Glomerular endothelial cell (primary cell): ENCODE results near the gene ATP2A3. TPM values are rescaled to one million over a fixed set of nuclear protein-coding genes. Genes with fewer than 3 reads are reported as not detected.

ENCODE experiments used
- DNase-seq: peaks from one replicate; pipeline ENCODE4 v3.0.0-alpha.2; 2011; ENCODE audit warnings: low read depth, low spot score; ENCODE audit errors: extremely low read depth
- total RNA-seq: library from RNA; depleted of rRNA; stranded (reverse); fragments of >200 nt; gene quantifications from 2 replicates; pipeline ENCODE4 v1.2.3, GENCODE V29; 2015

The ATP2A3 gene
- total RNA-seq, 1 donor from 2014 or later, result 0.53 TPM

DNA sequence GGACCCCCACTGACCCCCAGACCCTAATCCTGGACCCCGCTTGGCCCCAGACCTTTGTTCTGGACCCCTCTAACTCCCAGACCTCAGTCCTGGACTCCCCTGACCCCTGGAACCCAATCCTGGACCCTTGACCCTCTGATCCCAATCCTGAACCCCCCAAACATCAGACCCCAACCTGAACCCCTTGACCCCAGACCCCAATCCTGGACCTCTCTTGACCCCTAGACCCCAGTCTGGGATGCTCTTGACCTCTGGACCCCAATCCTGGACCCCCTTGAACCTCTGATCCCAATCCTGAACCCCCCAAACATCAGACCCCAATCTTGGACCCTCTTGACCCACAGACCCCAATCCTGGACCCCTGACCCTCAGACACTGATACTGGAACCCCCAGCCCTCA is 34.5 kb downstream of the ATP2A3 start:
- DNase-seq, result no peak

DNA sequence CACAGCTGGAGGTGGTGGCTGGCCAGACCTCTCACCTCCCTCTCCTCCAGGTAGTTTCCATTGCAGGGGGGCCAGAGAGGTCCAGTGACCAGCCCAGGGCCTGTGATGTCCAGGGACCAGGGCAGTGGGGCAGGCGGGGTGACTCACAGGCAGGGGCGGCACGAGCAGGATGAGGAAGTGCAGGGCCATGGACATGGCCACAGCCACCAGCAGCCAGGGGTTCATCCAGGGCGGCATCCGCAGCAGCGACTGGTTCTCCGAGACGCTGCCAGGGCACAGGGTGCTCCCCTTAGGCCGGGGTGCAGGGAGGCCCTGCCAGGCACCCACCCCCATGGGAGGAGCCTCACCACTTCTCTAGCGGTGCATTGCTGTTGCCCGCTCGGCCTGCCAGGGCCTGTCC is 35.1 kb downstream of the ATP2A3 start:
- no peak for DNase-seq

DNA sequence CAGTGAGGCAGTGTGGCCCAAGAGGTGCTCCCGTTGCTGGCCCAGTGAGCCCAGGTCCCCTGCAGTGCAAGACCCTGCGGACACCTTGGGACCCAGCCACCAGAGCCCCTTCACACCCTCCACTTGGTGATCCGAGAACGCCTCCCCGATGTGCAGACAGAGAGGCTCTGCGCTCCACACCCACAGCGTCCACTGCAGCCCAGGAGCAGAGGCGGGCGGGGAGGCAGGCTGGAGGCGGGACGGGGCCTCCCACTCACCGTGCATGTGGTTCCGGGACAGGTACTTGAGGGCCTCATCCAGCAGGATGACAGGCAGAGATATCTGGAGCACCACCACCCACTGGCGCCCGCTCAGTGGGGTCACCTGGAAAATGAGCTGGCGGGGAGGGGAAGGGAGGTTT is 35.8 kb downstream of the ATP2A3 start:
- no peak for DNase-seq

DNA sequence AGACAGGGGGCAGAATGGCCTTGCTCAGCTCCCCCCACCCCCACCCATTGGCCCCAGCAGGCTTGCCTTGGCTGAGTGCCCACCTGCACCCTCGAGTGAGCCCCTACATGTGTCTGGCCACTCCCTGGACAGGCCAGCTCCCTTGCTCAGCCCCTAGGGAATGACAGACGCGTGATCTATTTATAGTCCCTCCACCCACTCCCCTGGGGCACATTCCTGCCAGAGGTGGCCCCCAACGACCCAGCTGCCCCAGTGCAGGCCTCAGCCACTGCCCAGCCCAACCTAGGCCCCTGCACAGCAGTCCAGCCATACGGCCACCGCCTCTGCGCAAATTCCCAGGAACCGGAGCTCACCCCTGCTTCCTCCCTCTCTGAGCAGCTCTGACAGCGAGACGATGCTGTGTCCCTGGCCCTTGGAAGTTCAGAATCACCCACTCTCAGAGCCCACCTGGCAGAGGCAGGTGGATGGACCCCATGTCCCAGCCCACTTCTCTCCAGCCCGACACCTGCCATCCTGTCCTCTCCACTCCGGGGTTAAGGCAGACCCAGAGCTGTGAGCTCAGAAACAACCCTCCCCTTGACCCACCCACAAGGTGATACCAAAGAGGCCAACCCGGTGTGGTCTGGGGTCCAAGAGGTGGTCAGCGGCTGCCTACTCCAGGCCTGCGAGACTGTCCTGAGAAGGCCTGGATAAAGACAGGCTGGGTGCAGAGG is 36.5 kb downstream of the ATP2A3 start:
- DNase-seq, result no peak

DNA sequence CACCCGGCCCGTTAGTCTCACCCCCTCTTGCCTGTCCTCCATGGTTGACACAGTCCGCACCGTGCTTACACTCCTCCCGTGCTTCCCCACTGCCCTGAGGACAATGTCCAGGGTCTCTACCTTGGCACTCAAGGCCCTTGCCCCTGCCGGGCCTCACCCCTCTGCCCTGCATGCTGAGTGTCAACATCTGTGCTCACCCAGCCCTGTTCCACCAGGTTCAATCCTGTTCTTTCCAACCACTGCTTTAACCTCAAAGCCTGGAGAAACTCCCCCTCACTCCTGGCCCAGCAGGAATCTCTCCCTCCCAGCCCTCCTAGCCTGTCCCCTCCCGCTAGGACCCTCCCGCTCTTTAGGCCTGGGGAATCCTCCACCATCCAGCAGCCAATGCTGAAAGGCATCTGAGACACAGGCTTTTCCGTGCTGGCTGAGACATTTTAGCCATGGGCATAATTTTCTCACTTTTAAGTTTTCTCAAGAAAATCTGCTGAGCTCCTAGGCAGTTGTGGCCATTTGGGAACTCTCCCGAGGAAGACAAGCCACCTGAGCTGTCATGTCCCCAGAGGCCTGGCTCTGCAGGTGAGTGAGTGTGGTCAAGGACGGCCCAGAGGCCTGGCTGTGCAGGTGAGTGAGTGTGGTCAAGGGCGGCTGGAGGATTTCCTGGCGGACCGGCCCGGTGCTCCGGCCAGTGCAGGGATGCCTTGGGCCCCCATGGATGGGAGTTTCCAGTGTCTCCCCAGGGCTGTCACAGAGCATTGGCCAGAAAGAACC is 37.2 kb downstream of the ATP2A3 start:
- DNase-seq, result no peak

DNA sequence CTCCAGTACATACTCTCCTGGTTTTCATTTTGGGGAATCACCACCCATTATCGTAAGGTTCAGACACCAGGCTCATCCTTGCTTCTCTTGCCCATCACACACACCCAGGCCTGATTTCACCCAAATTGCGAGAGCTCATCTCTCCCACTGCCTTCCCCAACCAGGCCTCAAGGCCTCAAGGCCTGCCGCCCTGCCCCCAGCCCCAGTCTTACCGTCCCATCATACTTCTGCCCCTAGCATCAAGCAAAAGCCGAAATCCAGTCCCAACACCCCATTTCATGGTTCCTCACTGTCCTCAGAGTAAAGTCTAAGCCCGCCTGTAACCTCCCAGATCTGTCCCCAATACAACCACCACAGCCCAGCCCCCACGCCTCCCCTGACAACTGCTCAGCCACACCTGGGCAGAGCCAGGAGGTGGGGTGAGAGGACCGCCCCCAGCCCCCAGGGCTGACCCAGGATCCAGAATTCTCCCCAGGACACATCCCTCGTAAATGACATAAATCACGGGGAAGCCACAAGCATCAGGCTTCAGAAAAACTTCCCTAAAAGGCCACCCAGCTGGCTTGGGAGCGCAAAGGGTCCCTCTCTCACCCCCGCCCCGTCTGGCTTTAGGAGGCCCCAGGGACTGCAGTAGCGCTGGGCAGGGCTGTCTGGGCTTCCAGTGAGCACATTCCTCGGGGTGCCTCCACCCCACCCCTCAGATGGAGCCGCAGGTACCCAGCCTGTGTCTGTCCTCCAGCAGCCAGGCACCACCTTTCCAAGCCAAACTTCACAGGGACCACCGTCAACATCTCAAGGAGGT is 38.4 kb downstream of the ATP2A3 start:
- DNase-seq, result no peak

DNA sequence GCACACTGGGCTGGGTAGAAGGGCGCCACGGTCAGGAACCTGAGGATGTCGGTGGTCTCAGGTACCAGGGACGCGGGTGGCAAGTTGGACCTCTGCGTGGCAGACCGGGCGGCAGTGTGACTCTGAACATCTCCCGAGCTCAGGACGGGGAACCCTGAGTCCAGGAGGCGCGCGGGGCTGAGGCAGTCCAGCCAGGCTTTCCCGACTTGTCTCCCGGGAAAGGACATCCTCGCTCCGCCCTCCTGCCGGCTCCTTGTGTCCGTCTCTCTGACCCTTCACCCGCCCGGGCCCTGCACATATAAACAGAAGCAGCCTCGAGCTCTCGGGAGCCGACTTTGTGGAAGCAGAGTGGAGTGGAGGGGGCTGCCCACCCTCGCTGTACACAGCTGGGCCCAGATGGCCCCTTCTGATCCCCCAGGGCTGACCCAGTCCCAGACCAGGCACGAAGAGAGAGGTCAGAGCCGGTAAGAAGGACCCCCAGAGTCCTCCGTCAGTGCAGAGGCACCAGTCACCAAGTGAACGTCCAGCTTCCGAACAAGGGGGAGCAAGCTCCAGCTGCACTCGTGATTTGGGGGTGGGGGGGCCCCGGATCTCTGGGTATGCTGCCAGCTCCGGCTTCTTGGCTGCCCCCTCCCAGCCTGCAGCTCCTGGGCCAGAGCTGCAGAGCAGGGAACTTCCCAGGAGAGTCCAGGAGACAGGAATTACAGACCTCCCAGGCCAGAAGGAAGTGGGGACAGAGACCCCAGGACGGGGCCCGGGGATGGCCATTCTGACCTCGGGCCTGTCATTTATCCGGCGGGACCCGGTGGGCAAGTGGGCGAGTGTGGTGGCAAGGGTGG is 39.5 kb downstream of the ATP2A3 start:
- DNase-seq, result no peak

DNA sequence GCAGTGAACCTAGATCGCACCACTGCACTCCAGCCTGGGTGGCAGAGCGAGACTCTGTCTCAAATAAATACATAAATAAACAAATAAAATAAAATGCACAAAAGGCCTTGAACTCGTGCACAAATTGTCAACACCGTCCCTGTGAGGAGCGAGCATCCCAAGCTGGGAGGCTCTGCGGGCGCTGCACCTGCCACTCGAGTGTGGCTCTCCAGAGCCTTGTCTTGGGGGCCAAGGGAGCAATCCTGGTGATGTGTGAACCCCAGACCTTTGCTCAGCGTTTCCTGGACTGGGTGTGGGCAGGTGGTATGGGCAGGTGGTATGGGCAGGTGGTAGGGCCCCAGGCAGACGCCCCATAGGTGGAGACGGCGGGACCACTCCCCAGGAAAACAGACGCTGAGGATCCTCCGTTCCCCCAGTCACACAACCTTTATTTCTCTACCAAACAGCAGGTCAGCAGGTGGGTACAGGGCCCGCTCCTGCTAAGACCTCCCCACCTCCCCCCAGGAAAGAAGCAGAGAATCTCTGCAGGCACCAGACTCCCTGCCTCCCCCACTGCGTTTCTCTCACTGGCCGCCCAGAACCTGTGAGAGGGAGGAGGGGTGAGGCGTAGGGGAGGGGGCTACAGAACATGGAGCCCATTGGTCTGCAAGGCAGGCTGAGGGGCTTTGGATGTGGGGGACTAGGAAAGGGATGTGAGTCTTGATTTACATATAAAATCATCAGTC is 40.6 kb downstream of the ATP2A3 start:
- no peak for DNase-seq

DNA sequence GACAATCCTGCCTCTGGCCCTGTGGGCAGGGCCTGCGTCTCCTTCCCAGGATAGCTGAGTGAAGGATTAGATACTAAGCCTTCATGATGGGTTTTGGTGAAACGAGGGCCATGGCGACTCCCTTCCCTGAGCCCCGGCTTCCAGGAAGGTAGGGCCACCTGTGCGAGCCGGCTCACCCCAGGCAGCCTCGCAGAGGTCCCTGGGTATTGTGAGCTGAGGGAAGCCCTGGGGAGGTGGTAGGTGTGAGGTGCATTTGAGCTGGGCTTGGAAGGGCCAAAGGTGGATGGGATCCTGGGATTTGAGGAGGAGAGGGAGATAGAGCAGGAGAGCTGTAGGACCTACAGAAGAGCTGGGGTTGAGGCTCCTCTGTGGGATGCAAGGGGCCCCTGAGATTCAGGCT is 41.5 kb downstream of the ATP2A3 start:
- DNase-seq, result no peak

DNA sequence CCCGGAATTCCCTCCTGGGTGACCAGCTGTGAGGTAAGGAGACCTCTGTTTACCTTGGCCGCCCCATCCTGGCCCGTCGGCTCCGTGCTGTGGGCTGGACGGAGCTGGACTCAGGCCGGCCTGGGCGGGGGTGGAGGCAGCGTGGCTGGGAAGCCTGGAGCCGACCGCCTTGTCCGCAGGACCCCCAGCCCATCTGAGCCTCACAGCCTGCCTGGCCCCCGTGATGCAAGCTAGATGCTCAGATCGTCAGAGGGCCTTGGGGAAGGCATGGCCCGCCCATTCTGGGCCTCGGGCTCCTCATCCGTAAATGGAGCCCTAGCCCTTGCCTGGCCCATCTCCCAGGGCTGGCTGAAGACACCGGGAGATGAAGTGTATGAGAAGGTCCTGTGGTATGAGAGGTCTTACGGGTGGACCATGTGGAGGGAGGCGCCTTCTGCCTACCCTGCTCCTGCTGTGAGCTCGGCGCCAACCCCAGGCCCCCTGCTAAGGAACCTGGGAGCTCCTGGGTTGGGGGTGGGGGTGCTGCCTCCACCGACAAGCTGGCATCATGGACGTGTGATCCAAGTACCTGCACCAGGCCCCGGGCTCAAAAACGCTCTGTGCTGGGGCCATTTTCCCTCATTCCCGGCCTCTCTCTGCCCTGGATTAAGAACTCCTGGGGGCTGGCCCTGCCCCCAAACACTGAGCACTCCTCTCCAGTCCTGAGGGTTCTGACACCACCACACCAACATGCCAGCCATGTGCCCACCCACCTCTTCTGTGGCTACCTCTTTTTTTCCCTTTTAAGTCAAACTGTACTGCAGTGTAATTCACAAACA is 42.5 kb downstream of the ATP2A3 start:
- DNase-seq, result no peak

DNA sequence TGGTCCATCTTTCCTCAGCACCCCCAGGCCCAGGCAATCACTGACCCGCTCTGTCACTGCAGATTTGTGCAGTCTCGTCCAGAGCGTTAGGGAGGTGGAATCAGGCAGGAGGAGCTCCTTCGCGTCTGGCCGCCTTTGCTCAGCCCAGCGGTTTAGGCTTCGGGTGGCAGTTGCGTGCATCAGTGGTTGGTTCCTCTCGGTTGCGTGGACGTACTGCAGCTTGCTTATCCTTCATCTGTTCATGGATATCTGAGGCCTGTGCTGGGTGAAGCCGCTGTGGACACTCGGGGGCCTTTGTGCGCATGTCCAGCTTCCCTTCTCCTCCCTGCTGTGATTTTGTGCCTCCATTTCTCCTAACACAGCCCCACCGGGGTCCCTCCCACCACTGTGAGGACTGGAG is 43.2 kb downstream of the ATP2A3 start:
- DNase-seq, result no peak

DNA sequence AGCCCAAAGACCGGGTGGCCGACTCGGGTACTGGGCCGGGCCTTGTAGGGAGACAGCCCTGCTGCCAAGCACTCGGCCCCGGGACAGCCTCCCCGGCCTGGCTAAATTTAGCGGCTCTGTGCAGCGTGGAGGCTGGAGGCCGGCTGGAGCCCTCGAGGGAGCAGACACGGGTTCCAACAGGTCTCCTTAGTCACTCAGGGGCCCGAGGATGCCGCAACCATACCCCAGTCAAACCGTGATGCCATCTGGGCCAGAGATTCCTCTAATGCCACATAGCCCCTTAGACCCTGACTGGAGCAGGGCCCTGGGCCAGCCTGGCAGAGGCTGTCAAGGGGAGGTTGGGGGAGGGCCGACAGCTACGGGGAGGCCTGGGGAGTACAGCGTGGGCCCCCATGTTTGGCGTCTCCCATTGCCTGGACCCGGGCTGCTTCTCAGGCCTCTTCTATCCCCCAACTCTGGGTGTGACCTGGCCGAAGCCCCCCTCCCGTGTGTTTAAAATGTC is 45.1 kb downstream of the ATP2A3 start:
- no peak for DNase-seq

DNA sequence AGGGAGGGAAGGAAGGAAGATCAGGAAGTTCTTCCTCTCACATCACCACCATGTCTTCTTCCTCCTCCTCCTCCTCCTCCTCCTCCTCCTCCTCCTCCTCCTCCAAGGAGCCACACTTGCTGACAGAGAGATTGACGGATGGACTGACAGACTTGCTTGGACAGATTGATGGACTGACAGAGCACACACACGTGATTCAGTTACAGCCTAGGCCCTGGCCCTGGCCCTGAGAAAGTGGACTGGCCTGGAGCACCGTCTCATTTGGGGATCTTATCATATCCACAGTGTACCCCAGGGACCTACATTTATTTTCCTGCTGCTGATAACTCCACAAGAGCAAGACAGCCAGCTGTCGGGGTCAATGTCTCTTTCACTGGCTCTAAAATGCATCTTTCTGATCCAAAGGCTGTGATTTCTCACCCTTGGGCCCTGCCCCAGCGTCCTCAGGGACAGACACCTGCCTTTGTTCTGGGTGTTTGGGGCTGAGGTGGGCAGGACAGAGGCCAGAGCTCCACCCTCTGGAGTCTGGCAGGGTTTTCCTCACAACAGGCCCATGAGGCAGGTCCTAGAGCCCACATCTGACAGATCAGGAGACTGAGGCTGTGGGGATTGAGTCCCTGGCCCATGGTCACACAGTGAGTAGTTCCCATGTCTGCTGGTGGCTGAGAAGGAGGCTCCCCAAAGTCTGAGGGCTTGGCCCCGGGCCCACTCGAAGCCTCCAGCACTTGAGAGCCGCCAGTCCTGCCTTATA is 45.7 kb downstream of the ATP2A3 start:
- DNase-seq, result no peak

DNA sequence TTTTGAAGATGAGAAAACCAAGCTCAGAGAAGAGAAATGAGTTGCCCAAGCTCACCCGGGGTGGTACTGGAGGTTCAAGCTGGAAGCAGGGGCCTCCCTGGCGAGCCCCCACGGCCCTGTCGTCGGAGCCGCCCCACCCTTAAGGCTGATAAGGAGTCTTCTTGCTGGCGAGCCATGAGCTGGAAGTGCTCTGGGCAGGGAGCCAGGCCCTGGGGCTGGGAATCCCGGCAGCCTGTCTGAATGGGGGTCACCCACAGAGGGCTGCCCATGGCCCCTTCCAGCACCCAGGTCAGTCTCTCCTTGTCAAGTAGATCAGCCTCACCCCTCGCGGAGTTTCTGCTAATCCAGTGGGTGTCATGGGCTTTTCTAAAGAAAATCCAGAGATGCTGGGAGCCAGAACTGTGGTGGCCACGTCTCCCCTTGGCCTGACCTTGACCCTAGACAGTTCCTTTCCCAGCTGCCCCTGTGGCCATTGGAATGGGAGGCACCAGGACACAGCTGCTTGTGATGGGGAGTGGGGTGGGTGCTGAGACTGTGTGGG is 46.8 kb downstream of the ATP2A3 start:
- DNase-seq, result no peak

DNA sequence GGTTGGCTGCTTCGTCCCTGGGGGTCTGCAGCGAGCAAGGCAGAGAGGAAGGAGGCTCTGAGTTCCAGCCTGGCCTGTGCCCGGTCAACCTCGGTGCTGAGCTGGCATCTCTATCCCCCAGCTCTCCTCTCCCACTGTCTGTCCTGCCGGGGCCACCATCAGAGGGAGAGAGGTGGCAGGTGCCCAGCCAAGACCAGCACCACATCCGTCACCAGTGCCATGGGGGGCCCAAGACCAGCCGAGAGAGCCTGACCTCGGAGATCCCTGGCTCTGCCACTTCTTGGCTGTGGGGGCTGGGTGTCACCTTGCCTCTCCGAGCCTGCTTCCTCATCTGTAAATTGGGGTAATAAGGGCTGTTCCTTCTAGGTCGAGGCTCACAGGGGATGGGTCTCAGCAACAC is 47.4 kb downstream of the ATP2A3 start:
- DNase-seq, result no peak

DNA sequence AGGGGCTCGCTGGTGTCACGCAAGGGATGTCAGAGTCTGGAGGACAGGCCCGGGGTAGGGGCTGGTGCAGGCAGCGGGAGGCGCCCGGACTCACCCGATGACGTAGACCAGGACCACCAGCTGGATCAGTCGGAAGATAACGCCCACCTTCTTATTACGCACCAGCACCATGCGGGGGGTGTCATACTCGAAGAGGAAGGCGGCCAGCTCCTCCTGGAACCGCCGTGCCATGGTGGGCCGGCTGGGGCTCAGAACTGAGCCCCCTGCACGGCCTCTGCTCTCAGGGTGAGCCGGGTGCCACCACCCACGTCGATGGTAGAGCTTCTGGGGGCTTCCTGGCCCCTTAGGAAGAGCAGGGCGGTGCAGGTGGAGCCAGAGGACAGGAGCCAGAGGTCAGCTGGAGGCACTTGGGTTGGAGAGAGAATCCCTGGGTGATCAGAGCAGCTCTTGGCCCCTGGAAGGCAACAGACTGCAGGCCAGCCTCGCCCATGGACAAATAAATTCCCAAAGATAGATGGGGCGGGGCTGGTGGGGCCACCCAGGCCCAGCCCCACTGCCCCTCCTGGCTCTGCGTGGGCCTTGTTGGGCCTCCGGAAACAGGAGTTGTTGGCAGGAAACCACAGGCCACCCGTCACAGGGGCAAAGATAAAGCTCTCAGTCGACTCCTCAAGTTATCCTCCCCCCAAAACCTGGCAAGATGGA is 48.1 kb downstream of the ATP2A3 start, which contains the start of gene P2RX1:
TSS of gene P2RX1 (minus strand) at position 471 of the 702 bp plus-strand sequence. CDS start at position 231, 240 bp downstream.
- no peak for DNase-seq

DNA sequence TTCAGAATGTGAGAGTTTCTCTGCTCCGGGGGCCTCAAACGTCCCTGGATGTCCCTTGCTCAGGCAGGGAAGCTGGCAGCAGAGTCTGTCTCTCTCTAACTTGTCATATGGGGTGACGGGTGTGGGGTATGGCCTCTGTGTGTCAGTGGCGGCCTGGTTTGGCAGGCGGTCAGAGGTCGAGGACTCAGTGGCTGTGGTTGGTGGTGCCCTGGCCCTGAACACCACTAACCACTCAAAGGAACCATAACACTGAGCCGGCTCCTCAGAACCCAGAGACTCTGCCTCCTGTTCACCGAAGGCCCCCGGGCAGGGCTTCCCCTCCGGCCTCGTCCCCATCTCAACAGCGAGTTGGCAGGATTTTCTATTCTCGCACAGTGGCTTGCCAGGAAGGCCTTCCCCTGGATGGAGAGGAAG is 48.6 kb downstream of the ATP2A3 start:
- no peak for DNase-seq
